H9 (cell line): ENCODE data around the gene MBD3L4. TPM values are rescaled to one million over a fixed set of nuclear protein-coding genes. Genes with fewer than 3 reads are reported as not detected.
"Not testable (repeated sequence)": the region's sequence is repeated elsewhere in the genome, so short reads cannot be mapped to it uniquely, and the experiment has no call there.

Experiments
- DNase-seq: peaks from one replicate; pipeline ENCODE4 v3.0.0-alpha.2; 2017
- H2AFZ ChIP-seq: one replicate; pipeline ENCODE4 v1.6.1; 2013; ENCODE audit warnings: mild to moderate bottlenecking, low read length, control low read depth, moderate library complexity
- H2AK5ac ChIP-seq: 2 replicates; pipeline ENCODE4 v1.6.1; 2013; ENCODE audit warnings: low read length, control low read depth, mixed read lengths; ENCODE audit not compliant: insufficient read length
- H2BK120ac ChIP-seq: one replicate; pipeline ENCODE4 v1.6.1; 2013; ENCODE audit warnings: low read depth, mild to moderate bottlenecking, low read length, control low read depth, inconsistent platforms; ENCODE audit not compliant: poor library complexity, severe bottlenecking
- H2BK12ac ChIP-seq: 2 replicates; pipeline ENCODE4 v1.6.1; 2013; ENCODE audit warnings: low read length, control low read depth, mixed read lengths, low read depth; ENCODE audit not compliant: insufficient read length
- H2BK15ac ChIP-seq: 2 replicates; pipeline ENCODE4 v1.6.1; 2013; ENCODE audit warnings: low read depth, low read length, control low read depth
- H2BK20ac ChIP-seq: one replicate; pipeline ENCODE4 v1.6.1; 2013; ENCODE audit warnings: low read depth, mild to moderate bottlenecking, low read length, control low read depth, inconsistent platforms; ENCODE audit not compliant: poor library complexity, severe bottlenecking
- H2BK5ac ChIP-seq: 2 replicates; pipeline ENCODE4 v1.6.1; 2013; ENCODE audit warnings: low read length, control low read depth, mixed read lengths; ENCODE audit not compliant: insufficient read length
- H3K14ac ChIP-seq: 2 replicates; pipeline ENCODE4 v1.6.1; 2013; ENCODE audit warnings: low read length, control low read depth; ENCODE audit not compliant: insufficient read depth
- H3K18ac ChIP-seq: 2 replicates; pipeline ENCODE4 v1.6.1; 2013; ENCODE audit warnings: low read depth, mild to moderate bottlenecking, mixed read lengths, low read length, control low read depth; ENCODE audit not compliant: insufficient read length
- H3K23ac ChIP-seq: 2 replicates; pipeline ENCODE4 v1.6.1; 2013; ENCODE audit warnings: low read length, control low read depth, mixed read lengths, low read depth; ENCODE audit not compliant: insufficient read length
- H3K23me2 ChIP-seq: 2 replicates; pipeline ENCODE4 v1.6.1; 2013; ENCODE audit warnings: low read depth, mild to moderate bottlenecking, mixed read lengths, low read length, control low read depth; ENCODE audit not compliant: insufficient read length, poor library complexity, severe bottlenecking
- H3K27ac ChIP-seq: 2 replicates; pipeline ENCODE4 v1.5.1; 2013; ENCODE audit warnings: low read length, control low read depth, mixed read lengths, low read depth; ENCODE audit not compliant: insufficient read length
- H3K27me3 ChIP-seq: 2 replicates; pipeline ENCODE4 v1.6.1; 2013; ENCODE audit warnings: low read length, control low read depth, inconsistent platforms; ENCODE audit not compliant: insufficient read depth
- H3K4ac ChIP-seq: 2 replicates; pipeline ENCODE4 v1.6.1; 2013; ENCODE audit warnings: low read depth, mild to moderate bottlenecking, control low read depth, inconsistent platforms, low read length, moderate library complexity
- H3K4me1 ChIP-seq: 2 replicates; pipeline ENCODE4 v1.6.1; 2013; ENCODE audit warnings: low read length, control low read depth, inconsistent platforms; ENCODE audit not compliant: insufficient read depth
- H3K4me2 ChIP-seq: 2 replicates; pipeline ENCODE4 v1.6.1; 2013; ENCODE audit warnings: low read length, control low read depth, mixed read lengths; ENCODE audit not compliant: insufficient read length, insufficient read depth
- H3K56ac ChIP-seq: 2 replicates; pipeline ENCODE4 v1.6.1; 2013; ENCODE audit warnings: low read depth, mild to moderate bottlenecking, mixed read lengths, low read length, control low read depth; ENCODE audit not compliant: insufficient read length
- H3K79me1 ChIP-seq: 2 replicates; pipeline ENCODE4 v1.6.1; 2013; ENCODE audit warnings: low read depth, mild to moderate bottlenecking, moderate library complexity, low read length, control low read depth, inconsistent platforms; ENCODE audit not compliant: insufficient read depth, poor library complexity, severe bottlenecking
- H3K79me2 ChIP-seq: 2 replicates; pipeline ENCODE4 v1.6.1; 2013; ENCODE audit warnings: low read length, control low read depth, inconsistent platforms; ENCODE audit not compliant: insufficient read depth
- H3K9ac ChIP-seq: 2 replicates; pipeline ENCODE4 v1.6.1; 2013; ENCODE audit warnings: low read length, control low read depth, mixed read lengths; ENCODE audit not compliant: insufficient read length; ENCODE audit errors: extremely low read depth
- H3K9me3 ChIP-seq: one replicate; pipeline ENCODE4 v1.6.1; 2013; ENCODE audit warnings: low read depth, low read length, inconsistent platforms; ENCODE audit not compliant: control insufficient read depth
- H3T11ph ChIP-seq: one replicate; pipeline ENCODE4 v1.6.1; 2013; ENCODE audit warnings: mild to moderate bottlenecking, low read length, control low read depth, inconsistent platforms
- H4K20me1 ChIP-seq: one replicate; pipeline ENCODE4 v1.6.1; 2013; ENCODE audit not compliant: control insufficient read depth, insufficient read length, insufficient read depth
- H4K5ac ChIP-seq: 2 replicates; pipeline ENCODE4 v1.6.1; 2013; ENCODE audit warnings: low read depth, mild to moderate bottlenecking, mixed read lengths, low read length, control low read depth; ENCODE audit not compliant: insufficient read length
- H4K8ac ChIP-seq: replicated peaks from 2 replicates; pipeline ENCODE4 v1.6.1; 2013; ENCODE audit warnings: low read length, control low read depth, mixed read lengths, low read depth; ENCODE audit not compliant: insufficient read length
- H4K91ac ChIP-seq: 2 replicates; pipeline ENCODE4 v1.6.1; 2013; ENCODE audit warnings: low read depth, mild to moderate bottlenecking, moderate library complexity, mixed read lengths, low read length, control low read depth; ENCODE audit not compliant: insufficient read length
- H3K27ac Mint-ChIP-seq, 3 experiments: 2 replicates in 2 of 3; 3 replicates in 1 of 3; pipeline ENCODE4 v1.8.0; 2020 to 2021; ENCODE audit warnings: mixed read lengths in 3 of 3, mild to moderate bottlenecking in 1 of 3, moderate library complexity in 1 of 3
- H3K27me3 Mint-ChIP-seq: 2 replicates; pipeline ENCODE4 v1.8.0; 2021; ENCODE audit warnings: low read depth, mild to moderate bottlenecking, moderate library complexity, mixed read lengths
- H3K36me3 Mint-ChIP-seq, 3 experiments: 2 replicates in 2 of 3; 3 replicates in 1 of 3; pipeline ENCODE4 v1.8.0; 2020 to 2021; ENCODE audit warnings: low read depth in 3 of 3, mixed read lengths in 3 of 3; ENCODE audit not compliant: insufficient read depth in 1 of 3
- H3K4me1 Mint-ChIP-seq, 2 experiments: 2 replicates each; pipeline ENCODE4 v1.8.0; 2020; ENCODE audit warnings: mixed read lengths in 2 of 2
- H3K4me3 Mint-ChIP-seq, 2 experiments: 2 replicates in 1 of 2; 3 replicates in 1 of 2; pipeline ENCODE4 v1.8.0; 2020 to 2021; ENCODE audit warnings: mild to moderate bottlenecking in 2 of 2, mixed read lengths in 2 of 2, moderate library complexity in 1 of 2
- H3K9me3 Mint-ChIP-seq, 2 experiments: 2 replicates in 1 of 2; 3 replicates in 1 of 2; pipeline ENCODE4 v1.8.0; 2020; ENCODE audit warnings: mild to moderate bottlenecking in 2 of 2, mixed read lengths in 2 of 2, moderate library complexity in 1 of 2
- WGBS: extraction: QIAGEN DNeasy Blood & Tissue Kit; methylation state at CpG from one replicate; pipeline ENCODE4 v1.1.7; 2013; ENCODE audit warnings: missing lambda C conversion rate, low lambda C conversion rate, mixed read lengths; ENCODE audit not compliant: insufficient read length; ENCODE audit errors: extremely low coverage; 5-methylcytosine and 5-hydroxymethylcytosine counted together
- total RNA-seq: library from RNA; stranded (reverse); gene quantifications from 2 replicates; pipeline ENCODE4 v1.2.1, GENCODE V29; 2021

MBD3L4 gene
- total RNA-seq, 1 experiment from 2014 or later = not detected

- not testable (repeated sequence) for H3K27me3 Mint-ChIP-seq, H3K4me1 ChIP-seq, H2BK20ac ChIP-seq, H4K20me1 ChIP-seq, H3K9ac ChIP-seq, H3K27ac ChIP-seq, H2AFZ ChIP-seq, H2BK120ac ChIP-seq, H4K8ac ChIP-seq, H2BK5ac ChIP-seq, H3K14ac ChIP-seq, H4K5ac ChIP-seq, H3T11ph ChIP-seq, H3K79me2 ChIP-seq, H3K23ac ChIP-seq, H3K56ac ChIP-seq, H2AK5ac ChIP-seq, H2BK15ac ChIP-seq, H3K23me2 ChIP-seq, H3K4me2 ChIP-seq, H3K18ac ChIP-seq, H3K27ac Mint-ChIP-seq, H3K27me3 ChIP-seq, H3K4ac ChIP-seq, H3K4me1 Mint-ChIP-seq, H3K4me3 Mint-ChIP-seq, H3K9me3 ChIP-seq, H2BK12ac ChIP-seq, H3K36me3 Mint-ChIP-seq, H3K79me1 ChIP-seq, H4K91ac ChIP-seq, DNase-seq
- WGBS = no CpG with 5 or more reads among the region's 6 CpGs
- H3K9me3 Mint-ChIP-seq = peaks cover 24 to 26% of the 10 kb centered on the region in 2 experiments
Measured at GRCh38 chr19:7021331-7021730, 18.6 kb downstream of the MBD3L4 start, which contains the start of gene MBD3L2B. Gene MBD3L2B (minus strand): TSS chr19:7021431. CDS start chr19:7021397, 34 bp downstream.
